ENCODE data around the gene SHISA2. TPM values are rescaled to one million over a fixed set of nuclear protein-coding genes. Genes with fewer than 3 reads are reported as not detected.

Gene SHISA2
- total RNA-seq, 1 experiment from 2014 or later, result 8.1 TPM

- Mint-ChIP-seq H3K27ac (no peak overlapping the region), H3K4me3 (no peak overlapping the region), H3K4me1 (peaks cover 6 to 10% of the 10 kb centered on the region in 2 experiments; a peak in 3 of 4 replicates), H3K36me3 (ENCODE audit: insufficient read depth in 1 of 3, low read depth in 3 of 3) (no peaks in the 10 kb centered on the region), H3K27me3 (ENCODE audit: low read depth) (peaks cover 3% of the 10 kb centered on the region; the same call in 1 of the 2 replicates), H3K9me3 (no peaks in the 10 kb centered on the region)
- Histone ChIP-seq H3K56ac (ENCODE audit: insufficient read length, low read depth, low read length) (no peak overlapping the region), H2BK120ac (ENCODE audit: low read depth, low read length, poor library complexity, severe bottlenecking) (no peak overlapping the region), H2BK12ac (ENCODE audit: insufficient read length, low read depth, low read length) (no peak overlapping the region), H2BK20ac (ENCODE audit: low read depth, low read length, poor library complexity, severe bottlenecking) (no peak overlapping the region), H3K23ac (ENCODE audit: insufficient read length, low read depth, low read length) (no peak overlapping the region), H2AFZ (ENCODE audit: low read length) (no peak overlapping the region), H3K4me2 (ENCODE audit: insufficient read depth, insufficient read length, low read length) (no peak overlapping the region), H3K79me1 (ENCODE audit: insufficient read depth, low read depth, low read length, poor library complexity, severe bottlenecking) (no peaks in the 10 kb centered on the region), H3K9me3 (ENCODE audit: control insufficient read depth, low read depth, low read length) (no peaks in the 10 kb centered on the region), H4K5ac (ENCODE audit: insufficient read length, low read depth, low read length) (no peak overlapping the region), H3K27me3 (ENCODE audit: insufficient read depth, low read length) (no peaks in the 10 kb centered on the region), H3K9ac (ENCODE audit: extremely low read depth, insufficient read length, low read length) (no peak overlapping the region), H4K91ac (ENCODE audit: insufficient read length, low read depth, low read length) (no peak overlapping the region), H3K23me2 (ENCODE audit: insufficient read length, low read depth, low read length, poor library complexity, severe bottlenecking) (no peaks in the 10 kb centered on the region), H4K20me1 (ENCODE audit: control insufficient read depth, insufficient read depth, insufficient read length) (no peaks in the 10 kb centered on the region), H3K14ac (ENCODE audit: insufficient read depth, low read length) (no peak overlapping the region), H2BK15ac (ENCODE audit: low read depth, low read length) (no peak overlapping the region), H3K18ac (ENCODE audit: insufficient read length, low read depth, low read length) (no peak overlapping the region), H3K79me2 (ENCODE audit: insufficient read depth, low read length) (no peaks in the 10 kb centered on the region), H3K4ac (ENCODE audit: low read depth, low read length) (no peak overlapping the region), H3K27ac (ENCODE audit: insufficient read length, low read depth, low read length) (no peak overlapping the region), H4K8ac (replicated peaks; ENCODE audit: insufficient read length, low read depth, low read length) (no peak overlapping the region), H3T11ph (ENCODE audit: low read length) (no peak overlapping the region), H2AK5ac (ENCODE audit: insufficient read length, low read length) (no peak overlapping the region), H2BK5ac (ENCODE audit: insufficient read length, low read length) (no peak overlapping the region), H3K4me1 (ENCODE audit: insufficient read depth, low read length) (no peaks in the 10 kb centered on the region)
- no peak for DNase-seq
- TF ChIP-seq, protein P1, sequence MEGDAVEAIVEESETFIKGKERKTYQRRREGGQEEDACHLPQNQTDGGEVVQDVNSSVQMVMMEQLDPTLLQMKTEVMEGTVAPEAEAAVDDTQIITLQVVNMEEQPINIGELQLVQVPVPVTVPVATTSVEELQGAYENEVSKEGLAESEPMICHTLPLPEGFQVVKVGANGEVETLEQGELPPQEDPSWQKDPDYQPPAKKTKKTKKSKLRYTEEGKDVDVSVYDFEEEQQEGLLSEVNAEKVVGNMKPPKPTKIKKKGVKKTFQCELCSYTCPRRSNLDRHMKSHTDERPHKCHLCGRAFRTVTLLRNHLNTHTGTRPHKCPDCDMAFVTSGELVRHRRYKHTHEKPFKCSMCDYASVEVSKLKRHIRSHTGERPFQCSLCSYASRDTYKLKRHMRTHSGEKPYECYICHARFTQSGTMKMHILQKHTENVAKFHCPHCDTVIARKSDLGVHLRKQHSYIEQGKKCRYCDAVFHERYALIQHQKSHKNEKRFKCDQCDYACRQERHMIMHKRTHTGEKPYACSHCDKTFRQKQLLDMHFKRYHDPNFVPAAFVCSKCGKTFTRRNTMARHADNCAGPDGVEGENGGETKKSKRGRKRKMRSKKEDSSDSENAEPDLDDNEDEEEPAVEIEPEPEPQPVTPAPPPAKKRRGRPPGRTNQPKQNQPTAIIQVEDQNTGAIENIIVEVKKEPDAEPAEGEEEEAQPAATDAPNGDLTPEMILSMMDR (conservative IDR thresholded peaks at IDR 0.05), result no peak
- WGBS (ENCODE audit: extremely low coverage, insufficient read length, low lambda C conversion rate), result no CpG with 5 or more reads among the region's 5 CpGs
Observed at GRCh38 chr13:26061256-26061655, 9.4 kb upstream of the SHISA2 start.
